PC-9 (cell line): Measurements from ENCODE around the gene CTNS. TPM values are rescaled to one million over a fixed set of nuclear protein-coding genes. Genes with fewer than 3 reads are reported as not detected.

Experiments
- BruUV-seq: library from RNA; stranded (reverse); fragments of 400-500 nt; replicated peaks from 2 replicates; lab custom pipeline; 2021; lab: Mats Ljungman, UMichigan
- CTCF ChIA-PET: fragments of 300-600 bp; sonication (Branson Sonifier 250); formaldehyde crosslinking; loops from one replicate; lab custom pipeline; 2022; ENCODE audit warnings: antibody characterized with exemption; lab: Charles Lee
- POLR2A ChIA-PET: fragments of 300-600 bp; sonication (Branson Sonifier 250); formaldehyde crosslinking; loops from one replicate; lab custom pipeline; 2022; ENCODE audit warnings: antibody characterized with exemption; ENCODE audit not compliant: unreplicated experiment; lab: Charles Lee
- DNase-seq, 2 experiments: peaks; one replicate each; pipeline versions ENCODE4 v3.0.0 to v3.0.0-alpha.2; 2015 to 2022; ENCODE audit warnings: mixed read lengths in 1 of 2
- H2AFZ ChIP-seq: fragments of 200-600 bp; sonication (generic); 2 replicates; pipeline ENCODE4 v1.8.1; 2017; ENCODE audit warnings: antibody characterized with exemption
- H3F3A ChIP-seq: fragments of 200-600 bp; sonication (generic); 2 replicates; pipeline ENCODE4 v1.8.1; 2017; ENCODE audit warnings: antibody characterized with exemption, mild to moderate bottlenecking, low read depth; ENCODE audit not compliant: insufficient read depth
- H3K27ac ChIP-seq: fragments of 200-600 bp; sonication (generic); 2 replicates; pipeline ENCODE4 v1.6.1; 2016; ENCODE audit warnings: mixed run types
- H3K27me3 ChIP-seq: fragments of 200-600 bp; sonication (generic); 2 replicates; pipeline ENCODE4 v1.6.1; 2016; ENCODE audit warnings: low read depth, mixed run types; ENCODE audit not compliant: insufficient read depth
- H3K36me3 ChIP-seq: fragments of 200-600 bp; sonication (generic); 2 replicates; pipeline ENCODE4 v1.6.1; 2016; ENCODE audit warnings: low read depth, mixed run types
- H3K4me1 ChIP-seq: fragments of 200-600 bp; sonication (generic); replicated peaks from 2 replicates; pipeline ENCODE4 v1.6.1; 2016; ENCODE audit warnings: mixed run types; ENCODE audit not compliant: insufficient read depth
- H3K4me2 ChIP-seq: fragments of 200-600 bp; sonication (generic); 2 replicates; pipeline ENCODE4 v1.6.1; 2017; ENCODE audit warnings: mixed run types
- H3K4me3 ChIP-seq: fragments of 200-600 bp; sonication (generic); 2 replicates; pipeline ENCODE4 v1.6.1; 2016; ENCODE audit warnings: mixed run types
- H3K79me2 ChIP-seq: fragments of 200-600 bp; sonication (generic); 2 replicates; pipeline ENCODE4 v1.6.1; 2017; ENCODE audit warnings: low read depth, mixed run types
- H3K9me2 ChIP-seq: fragments of 200-600 bp; sonication (generic); 2 replicates; pipeline ENCODE4 v1.8.1; 2017; ENCODE audit warnings: mild to moderate bottlenecking; ENCODE audit not compliant: insufficient read depth
- H3K9me3 ChIP-seq: fragments of 200-600 bp; sonication (generic); 2 replicates; pipeline ENCODE4 v1.8.1; 2016; ENCODE audit warnings: low read depth; ENCODE audit not compliant: insufficient read depth
- H4K20me1 ChIP-seq: fragments of 200-600 bp; sonication (generic); 2 replicates; pipeline ENCODE4 v1.8.1; 2017; ENCODE audit not compliant: insufficient read depth
- CTCF ChIP-seq: fragments of 200-600 bp; sonication (generic); conservative IDR thresholded peaks from 2 replicates; pipeline ENCODE4 v1.6.1; 2017; ENCODE audit warnings: mixed run types, antibody characterized with exemption, mild to moderate bottlenecking, moderate library complexity
- EZH2 ChIP-seq: fragments of 200-600 bp; sonication (generic); IDR thresholded peaks from 2 replicates; pipeline ENCODE4 v1.8.0; 2017; ENCODE audit warnings: antibody characterized with exemption, low read depth
- intact Hi-C: fragments of 100-400 bp; cut with micrococcal nuclease; formaldehyde crosslinking; loops from one replicate; pipeline ENCODE4 v1.10.0; 2022; ENCODE audit not compliant: unreplicated experiment
- total RNA-seq: library from RNA; stranded (reverse); gene quantifications from 2 replicates; pipeline ENCODE4 v1.2.3, GENCODE V29; 2021

CTNS gene
- total RNA-seq, 1 experiment from 2014 or later, result 12.5 TPM

GRCh38 chr17:3681565-3681964 lies 45.0 kb downstream of the CTNS start:
- intact Hi-C loops, result loop anchor here (5.0 kb wide), 3 partner anchors 41 to 146 kb away; partner anchors contain the start of gene HASPIN
- CTCF ChIA-PET, result no interaction called here

GRCh38 chr17:3682033-3682432 lies 45.5 kb downstream of the CTNS start:
- Histone ChIP-seq H3K36me3 (no peaks in the 10 kb centered on the region), H3K9me3 (no peaks in the 10 kb centered on the region), H3K27me3 (no peaks in the 10 kb centered on the region), H3K4me3 (no peak overlapping the region), H3K27ac (no peak overlapping the region), H4K20me1 (no peaks in the 10 kb centered on the region; the same call in 1 of the 2 replicates), H3K4me1 (no peaks in the 10 kb centered on the region), H2AFZ (no peak overlapping the region), H3F3A (no peaks in the 10 kb centered on the region; the same call in 1 of the 2 replicates), H3K79me2 (no peaks in the 10 kb centered on the region), H3K9me2 (no peaks in the 10 kb centered on the region), H3K4me2 (no peak overlapping the region)
- BruUV-seq, result no TSS peak
- no peak for DNase-seq
- ChIA-PET POLR2A (no interaction called here), CTCF (interaction anchor here (0.6 kb wide), 1 partner anchor 25 kb away, joined by 3 read pairs; no protein-coding TSS in a partner anchor)
- TF ChIP-seq CTCF, result no peak
- TF ChIP-seq EZH2, result no peak
- intact Hi-C loops, result loop anchor here (5.0 kb wide), 3 partner anchors 40 to 145 kb away; partner anchors contain the start of gene HASPIN

More at GRCh38 chr17:3681565-3681964, 45.0 kb downstream of the CTNS start:
- BruUV-seq, result no TSS peak
- no peak overlapping the region for H3K4me3 ChIP-seq
- H3K79me2 ChIP-seq, result no peaks in the 10 kb centered on the region
- POLR2A ChIA-PET, result no interaction called here
- TF ChIP-seq EZH2, result no peak
- TF ChIP-seq CTCF, result no peak
- H3F3A ChIP-seq, result no peaks in the 10 kb centered on the region; the same call in 1 of the 2 replicates
- H2AFZ ChIP-seq, result no peak overlapping the region
- H3K36me3 ChIP-seq, result no peaks in the 10 kb centered on the region
- H3K4me2 ChIP-seq, result no peak overlapping the region
- DNase-seq, result no peak
- no peaks in the 10 kb centered on the region for H3K9me2 ChIP-seq
- no peaks in the 10 kb centered on the region for H3K27me3 ChIP-seq
- no peaks in the 10 kb centered on the region for H3K4me1 ChIP-seq
- no peak overlapping the region for H3K27ac ChIP-seq
- H3K9me3 ChIP-seq, result no peaks in the 10 kb centered on the region
- H4K20me1 ChIP-seq, result no peaks in the 10 kb centered on the region; the same call in 1 of the 2 replicates

- ChIA-PET POLR2A (no interaction called here), CTCF (interaction anchor here (0.6 to 0.7 kb wide), 4 partner anchors 10 to 861 kb away, joined by 3 to 7 read pairs (median 3); no protein-coding TSS in a partner anchor)
- no peaks in the 10 kb centered on the region for H3K4me1 ChIP-seq
- H3K9me3 ChIP-seq, result no peaks in the 10 kb centered on the region
- no peak for DNase-seq
- H3K9me2 ChIP-seq, result no peaks in the 10 kb centered on the region
- no peak overlapping the region for H3K27ac ChIP-seq
- no TSS peak for BruUV-seq
- no peaks in the 10 kb centered on the region for H3K27me3 ChIP-seq
- H3K4me3 ChIP-seq, result no peak overlapping the region
- no peaks in the 10 kb centered on the region; the same call in 1 of the 2 replicates for H4K20me1 ChIP-seq
- intact Hi-C loops, result loop anchor here (5.0 kb wide), 3 partner anchors 39 to 144 kb away; partner anchors contain the start of gene HASPIN
- H3K4me2 ChIP-seq, result no peak overlapping the region
- no peaks in the 10 kb centered on the region for H3K36me3 ChIP-seq
- no peak for TF ChIP-seq EZH2
- TF ChIP-seq CTCF, result peak; percentile 94
- no peaks in the 10 kb centered on the region for H3K79me2 ChIP-seq
- H3F3A ChIP-seq, result no peaks in the 10 kb centered on the region; the same call in 1 of the 2 replicates
- H2AFZ ChIP-seq, result no peak overlapping the region
Observed at GRCh38 chr17:3683054-3683511, 46.5 kb downstream of the CTNS start.
